HepG2 (cell line): ENCODE measurements around the gene FAM83D. TPM values are rescaled to one million over a fixed set of nuclear protein-coding genes. Genes with fewer than 3 reads are reported as not detected.

Source experiments
- CENPX ChIP-seq: sonication (generic); formaldehyde crosslinking; IDR thresholded peaks from 2 replicates; pipeline ENCODE4 v1.9.0; 2021; ENCODE audit warnings: mild to moderate bottlenecking, missing genetic modification reagents, moderate library complexity
- FOXP1 ChIP-seq, 2 experiments: fragments of 450-650 bp in 1 of 2; IDR thresholded peaks; 2 replicates each; pipeline ENCODE4 v1.6.1; 2017 to 2018; ENCODE audit warnings: antibody characterized with exemption in 1 of 2
- GATAD2A ChIP-seq: IDR thresholded peaks from 2 replicates; pipeline ENCODE4 v1.6.1; 2016
- KDM4B ChIP-seq: sonication (generic); formaldehyde crosslinking; IDR thresholded peaks from 2 replicates; pipeline ENCODE4 v1.4.0; 2020; ENCODE audit warnings: missing genetic modification reagents
- MAFG ChIP-seq: sonication (generic); formaldehyde crosslinking; IDR thresholded peaks from 2 replicates; pipeline ENCODE4 v1.5.1; 2020; ENCODE audit warnings: mild to moderate bottlenecking, missing genetic modification reagents
- MAZ ChIP-seq, 2 experiments: sonication (generic) in 1 of 2; formaldehyde crosslinking in 1 of 2; IDR thresholded peaks; 2 replicates each; pipeline versions ENCODE4 v1.5.0 to v1.6.1; 2012 to 2020; ENCODE audit warnings: low read depth in 2 of 2, mild to moderate bottlenecking in 2 of 2, borderline replicate concordance in 1 of 2, improper control_type of control experiment in 1 of 2, low read length in 1 of 2, missing genetic modification reagents in 1 of 2, moderate library complexity in 1 of 2
- MTF2 ChIP-seq: sonication (generic); formaldehyde crosslinking; IDR thresholded peaks from 2 replicates; pipeline ENCODE4 v1.5.0; 2020; ENCODE audit warnings: missing genetic modification reagents, borderline replicate concordance
- MYC ChIP-seq: sonication (generic); formaldehyde crosslinking; IDR thresholded peaks from 2 replicates; pipeline ENCODE4 v1.9.0; 2021; ENCODE audit warnings: missing genetic modification reagents, borderline replicate concordance
- ZBTB1 ChIP-seq: sonication (generic); formaldehyde crosslinking; IDR thresholded peaks from 2 replicates; pipeline ENCODE4 v1.4.0; 2020; ENCODE audit warnings: missing genetic modification reagents, borderline replicate concordance
- ZNF83 ChIP-seq: sonication (generic); formaldehyde crosslinking; IDR thresholded peaks from 2 replicates; pipeline ENCODE4 v1.4.0; 2020; ENCODE audit warnings: missing genetic modification reagents, mild to moderate bottlenecking, borderline replicate concordance
- ZNF839 ChIP-seq: sonication (generic); formaldehyde crosslinking; IDR thresholded peaks from 2 replicates; pipeline ENCODE4 v1.4.0; 2020; ENCODE audit warnings: missing genetic modification reagents, mild to moderate bottlenecking, borderline replicate concordance
- polyA plus RNA-seq, 8 experiments: library from polyadenylated mRNA; depleted of rRNA in 3 of 8; stranded (reverse) in 7 of 8; unstranded in 1 of 8; fragments of >200 nt; fragmentation: Illumina TruSeq in 4 of 8; extraction: Trizol in 4 of 8; gene quantifications; 2 replicates each; pipeline versions ENCODE4 v1.2.1 to v1.2.3, GENCODE V29; 2011 to 2016; ENCODE audit warnings: low read depth in 4 of 8, missing spikeins in 1 of 8, mixed read lengths in 1 of 8; ENCODE audit not compliant: insufficient read depth in 1 of 8
- total RNA-seq, 5 experiments: library from RNA; depleted of rRNA; stranded (reverse); fragments of >200 nt; fragmentation: Illumina TruSeq; extraction: Trizol; gene quantifications; 2 replicates each; pipeline ENCODE4 v1.2.3, GENCODE V29; 2016; ENCODE audit warnings: low read depth in 1 of 5
- TF ChIP-seq, protein P1 (sequence below): sonication (generic); formaldehyde crosslinking; IDR thresholded peaks from 2 replicates; pipeline ENCODE4 v1.4.0; 2020; ENCODE audit warnings: mild to moderate bottlenecking, missing genetic modification reagents
- TF ChIP-seq, protein P2 (sequence below): IDR thresholded peaks from 2 replicates; pipeline ENCODE4 v1.6.1; 2012; ENCODE audit warnings: low read depth, low read length, improper control_type of control experiment
- TF ChIP-seq, protein P3 (sequence below): sonication (generic); formaldehyde crosslinking; IDR thresholded peaks from 2 replicates; pipeline ENCODE4 v1.9.0; 2021; ENCODE audit warnings: missing genetic modification reagents, borderline replicate concordance
- TF ChIP-seq, protein P4 (sequence below): sonication (generic); formaldehyde crosslinking; IDR thresholded peaks from 2 replicates; pipeline ENCODE4 v1.4.0; 2020; ENCODE audit warnings: missing genetic modification reagents
- TF ChIP-seq, protein P5 (sequence below): sonication (generic); formaldehyde crosslinking; conservative IDR thresholded peaks from 2 replicates; pipeline ENCODE4 v1.4.0; 2020; ENCODE audit warnings: missing genetic modification reagents
- TF ChIP-seq, protein P6 (sequence below): IDR thresholded peaks from 2 replicates; pipeline ENCODE4 v1.6.1; 2016

Gene FAM83D
- total and polyA plus RNA-seq, 2 of the 13 experiments (the other 11 are each of a cell fraction or from before 2014, with no cell fraction given): 51.4 to 64.0 TPM

DNA sequence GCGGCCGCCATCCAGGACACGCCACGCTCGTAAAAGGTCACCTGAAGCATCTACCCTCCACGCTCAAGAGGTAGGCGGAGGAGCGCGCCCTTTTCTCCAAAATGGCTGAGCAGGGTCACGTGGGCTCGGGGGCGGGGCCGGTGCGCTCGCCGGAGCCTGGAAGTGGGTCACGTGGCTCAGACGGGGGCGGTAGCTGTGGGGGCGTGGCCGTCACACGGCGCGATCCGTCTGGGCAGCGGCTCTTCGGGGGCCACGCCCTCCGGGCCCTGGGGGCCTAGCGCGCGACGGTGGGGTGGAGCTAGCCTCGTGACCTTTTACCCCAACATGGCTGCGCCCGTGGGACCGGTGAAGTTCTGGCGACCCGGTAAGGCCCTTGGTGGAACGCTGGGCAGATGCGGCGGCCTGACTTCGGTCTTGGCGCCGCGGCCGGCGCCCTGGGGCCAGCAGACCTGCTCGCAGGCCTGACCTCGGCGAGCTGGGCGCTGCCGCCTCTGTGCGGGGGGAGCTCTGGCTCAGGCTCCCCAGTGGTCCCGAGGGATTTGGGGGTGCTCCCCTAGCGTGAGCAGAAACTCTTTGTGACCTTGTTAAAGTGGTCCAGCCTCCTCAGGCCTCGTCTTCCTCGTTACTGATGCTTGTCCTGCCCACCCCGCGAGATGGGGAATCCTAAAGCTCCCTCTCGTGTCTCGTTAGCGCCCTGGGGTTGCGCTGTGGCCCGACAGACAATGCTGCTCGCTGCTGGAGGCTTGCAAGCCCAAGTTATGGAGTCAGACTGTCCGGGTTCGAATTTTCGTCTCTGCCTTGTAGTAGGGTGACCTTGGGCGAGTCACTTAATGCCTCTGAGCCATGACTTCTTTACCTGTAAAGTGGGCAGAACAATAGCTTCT lies 36.1 kb downstream of the FAM83D start, which contains the start of gene DHX35 (continued):
- TF ChIP-seq, protein P1, sequence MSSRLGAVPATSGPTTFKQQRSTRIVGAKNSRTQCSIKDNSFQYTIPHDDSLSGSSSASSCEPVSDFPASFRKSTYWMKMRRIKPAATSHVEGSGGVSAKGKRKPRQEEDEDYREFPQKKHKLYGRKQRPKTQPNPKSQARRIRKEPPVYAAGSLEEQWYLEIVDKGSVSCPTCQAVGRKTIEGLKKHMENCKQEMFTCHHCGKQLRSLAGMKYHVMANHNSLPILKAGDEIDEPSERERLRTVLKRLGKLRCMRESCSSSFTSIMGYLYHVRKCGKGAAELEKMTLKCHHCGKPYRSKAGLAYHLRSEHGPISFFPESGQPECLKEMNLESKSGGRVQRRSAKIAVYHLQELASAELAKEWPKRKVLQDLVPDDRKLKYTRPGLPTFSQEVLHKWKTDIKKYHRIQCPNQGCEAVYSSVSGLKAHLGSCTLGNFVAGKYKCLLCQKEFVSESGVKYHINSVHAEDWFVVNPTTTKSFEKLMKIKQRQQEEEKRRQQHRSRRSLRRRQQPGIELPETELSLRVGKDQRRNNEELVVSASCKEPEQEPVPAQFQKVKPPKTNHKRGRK (CRISPR knock-in tag): no peak; the same call in 1 of the 2 replicates
- TF ChIP-seq MYC (peak; percentile 96), FOXP1 (IDR thresholded peaks at IDR 0.05) (no peak), FOXP1 (CRISPR knock-in tag; IDR thresholded peaks at IDR 0.05) (peak; percentile 52), MAFG (CRISPR knock-in tag) (no peak), MAZ (IDR thresholded peaks at IDR 0.05; ENCODE audit: borderline replicate concordance, low read depth, low read length) (peak; percentile 99), MAZ (CRISPR knock-in tag; IDR thresholded peaks at IDR 0.05; ENCODE audit: low read depth) (peak; percentile 98), MTF2 (CRISPR knock-in tag) (0 out of 2 replicates have a peak, but pooled peaks have one; percentile 76), ZNF839 (CRISPR knock-in tag) (peak; percentile 98), CENPX (CRISPR knock-in tag) (no peak), ZBTB1 (0 out of 2 replicates have a peak, but pooled peaks have one; percentile 80), ZNF83 (CRISPR knock-in tag) (peak; percentile 97; the same call in 1 of the 2 replicates), GATAD2A (CRISPR knock-in tag) (no peak; the same call in none of the 2 replicates), KDM4B (CRISPR knock-in tag) (0 out of 2 replicates have a peak, but pooled peaks have one; percentile 44)
- TF ChIP-seq, protein P2, sequence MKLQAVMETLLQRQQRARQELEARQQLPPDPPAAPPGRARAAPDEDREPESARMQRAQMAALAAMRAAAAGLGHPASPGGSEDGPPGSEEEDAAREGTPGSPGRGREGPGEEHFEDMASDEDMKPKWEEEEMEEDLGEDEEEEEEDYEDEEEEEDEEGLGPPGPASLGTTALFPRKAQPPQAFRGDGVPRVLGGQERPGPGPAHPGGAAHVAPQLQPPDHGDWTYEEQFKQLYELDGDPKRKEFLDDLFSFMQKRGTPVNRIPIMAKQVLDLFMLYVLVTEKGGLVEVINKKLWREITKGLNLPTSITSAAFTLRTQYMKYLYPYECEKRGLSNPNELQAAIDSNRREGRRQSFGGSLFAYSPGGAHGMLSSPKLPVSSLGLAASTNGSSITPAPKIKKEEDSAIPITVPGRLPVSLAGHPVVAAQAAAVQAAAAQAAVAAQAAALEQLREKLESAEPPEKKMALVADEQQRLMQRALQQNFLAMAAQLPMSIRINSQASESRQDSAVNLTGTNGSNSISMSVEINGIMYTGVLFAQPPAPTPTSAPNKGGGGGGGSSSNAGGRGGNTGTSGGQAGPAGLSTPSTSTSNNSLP: no peak
- TF ChIP-seq, protein P3, sequence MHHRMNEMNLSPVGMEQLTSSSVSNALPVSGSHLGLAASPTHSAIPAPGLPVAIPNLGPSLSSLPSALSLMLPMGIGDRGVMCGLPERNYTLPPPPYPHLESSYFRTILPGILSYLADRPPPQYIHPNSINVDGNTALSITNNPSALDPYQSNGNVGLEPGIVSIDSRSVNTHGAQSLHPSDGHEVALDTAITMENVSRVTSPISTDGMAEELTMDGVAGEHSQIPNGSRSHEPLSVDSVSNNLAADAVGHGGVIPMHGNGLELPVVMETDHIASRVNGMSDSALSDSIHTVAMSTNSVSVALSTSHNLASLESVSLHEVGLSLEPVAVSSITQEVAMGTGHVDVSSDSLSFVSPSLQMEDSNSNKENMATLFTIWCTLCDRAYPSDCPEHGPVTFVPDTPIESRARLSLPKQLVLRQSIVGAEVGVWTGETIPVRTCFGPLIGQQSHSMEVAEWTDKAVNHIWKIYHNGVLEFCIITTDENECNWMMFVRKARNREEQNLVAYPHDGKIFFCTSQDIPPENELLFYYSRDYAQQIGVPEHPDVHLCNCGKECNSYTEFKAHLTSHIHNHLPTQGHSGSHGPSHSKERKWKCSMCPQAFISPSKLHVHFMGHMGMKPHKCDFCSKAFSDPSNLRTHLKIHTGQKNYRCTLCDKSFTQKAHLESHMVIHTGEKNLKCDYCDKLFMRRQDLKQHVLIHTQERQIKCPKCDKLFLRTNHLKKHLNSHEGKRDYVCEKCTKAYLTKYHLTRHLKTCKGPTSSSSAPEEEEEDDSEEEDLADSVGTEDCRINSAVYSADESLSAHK (CRISPR knock-in tag): no peak
- TF ChIP-seq, protein P4, sequence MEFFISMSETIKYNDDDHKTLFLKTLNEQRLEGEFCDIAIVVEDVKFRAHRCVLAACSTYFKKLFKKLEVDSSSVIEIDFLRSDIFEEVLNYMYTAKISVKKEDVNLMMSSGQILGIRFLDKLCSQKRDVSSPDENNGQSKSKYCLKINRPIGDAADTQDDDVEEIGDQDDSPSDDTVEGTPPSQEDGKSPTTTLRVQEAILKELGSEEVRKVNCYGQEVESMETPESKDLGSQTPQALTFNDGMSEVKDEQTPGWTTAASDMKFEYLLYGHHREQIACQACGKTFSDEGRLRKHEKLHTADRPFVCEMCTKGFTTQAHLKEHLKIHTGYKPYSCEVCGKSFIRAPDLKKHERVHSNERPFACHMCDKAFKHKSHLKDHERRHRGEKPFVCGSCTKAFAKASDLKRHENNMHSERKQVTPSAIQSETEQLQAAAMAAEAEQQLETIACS (CRISPR knock-in tag): 0 out of 2 replicates have a peak, but pooled peaks have one; percentile 31
- TF ChIP-seq, protein P5, sequence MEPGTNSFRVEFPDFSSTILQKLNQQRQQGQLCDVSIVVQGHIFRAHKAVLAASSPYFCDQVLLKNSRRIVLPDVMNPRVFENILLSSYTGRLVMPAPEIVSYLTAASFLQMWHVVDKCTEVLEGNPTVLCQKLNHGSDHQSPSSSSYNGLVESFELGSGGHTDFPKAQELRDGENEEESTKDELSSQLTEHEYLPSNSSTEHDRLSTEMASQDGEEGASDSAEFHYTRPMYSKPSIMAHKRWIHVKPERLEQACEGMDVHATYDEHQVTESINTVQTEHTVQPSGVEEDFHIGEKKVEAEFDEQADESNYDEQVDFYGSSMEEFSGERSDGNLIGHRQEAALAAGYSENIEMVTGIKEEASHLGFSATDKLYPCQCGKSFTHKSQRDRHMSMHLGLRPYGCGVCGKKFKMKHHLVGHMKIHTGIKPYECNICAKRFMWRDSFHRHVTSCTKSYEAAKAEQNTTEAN: peak; percentile 64; the same call in 1 of the 2 replicates
- TF ChIP-seq, protein P6, sequence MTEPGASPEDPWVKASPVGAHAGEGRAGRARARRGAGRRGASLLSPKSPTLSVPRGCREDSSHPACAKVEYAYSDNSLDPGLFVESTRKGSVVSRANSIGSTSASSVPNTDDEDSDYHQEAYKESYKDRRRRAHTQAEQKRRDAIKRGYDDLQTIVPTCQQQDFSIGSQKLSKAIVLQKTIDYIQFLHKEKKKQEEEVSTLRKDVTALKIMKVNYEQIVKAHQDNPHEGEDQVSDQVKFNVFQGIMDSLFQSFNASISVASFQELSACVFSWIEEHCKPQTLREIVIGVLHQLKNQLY (CRISPR knock-in tag): peak; percentile 73
